H9 (cell line): ENCODE data around the gene CDK8. TPM values are rescaled to one million over a fixed set of nuclear protein-coding genes. Genes with fewer than 3 reads are reported as not detected.

ENCODE experiments used
- DNase-seq: peaks from one replicate; pipeline ENCODE4 v3.0.0-alpha.2; 2017
- H2AFZ ChIP-seq: one replicate; pipeline ENCODE4 v1.6.1; 2013; ENCODE audit warnings: mild to moderate bottlenecking, low read length, control low read depth, moderate library complexity
- H2AK5ac ChIP-seq: 2 replicates; pipeline ENCODE4 v1.6.1; 2013; ENCODE audit warnings: low read length, control low read depth, mixed read lengths; ENCODE audit not compliant: insufficient read length
- H2BK120ac ChIP-seq: one replicate; pipeline ENCODE4 v1.6.1; 2013; ENCODE audit warnings: low read depth, mild to moderate bottlenecking, low read length, control low read depth, inconsistent platforms; ENCODE audit not compliant: poor library complexity, severe bottlenecking
- H2BK12ac ChIP-seq: 2 replicates; pipeline ENCODE4 v1.6.1; 2013; ENCODE audit warnings: low read length, control low read depth, mixed read lengths, low read depth; ENCODE audit not compliant: insufficient read length
- H2BK15ac ChIP-seq: 2 replicates; pipeline ENCODE4 v1.6.1; 2013; ENCODE audit warnings: low read depth, low read length, control low read depth
- H2BK20ac ChIP-seq: one replicate; pipeline ENCODE4 v1.6.1; 2013; ENCODE audit warnings: low read depth, mild to moderate bottlenecking, low read length, control low read depth, inconsistent platforms; ENCODE audit not compliant: poor library complexity, severe bottlenecking
- H2BK5ac ChIP-seq: 2 replicates; pipeline ENCODE4 v1.6.1; 2013; ENCODE audit warnings: low read length, control low read depth, mixed read lengths; ENCODE audit not compliant: insufficient read length
- H3K14ac ChIP-seq: 2 replicates; pipeline ENCODE4 v1.6.1; 2013; ENCODE audit warnings: low read length, control low read depth; ENCODE audit not compliant: insufficient read depth
- H3K18ac ChIP-seq: 2 replicates; pipeline ENCODE4 v1.6.1; 2013; ENCODE audit warnings: low read depth, mild to moderate bottlenecking, mixed read lengths, low read length, control low read depth; ENCODE audit not compliant: insufficient read length
- H3K23ac ChIP-seq: 2 replicates; pipeline ENCODE4 v1.6.1; 2013; ENCODE audit warnings: low read length, control low read depth, mixed read lengths, low read depth; ENCODE audit not compliant: insufficient read length
- H3K23me2 ChIP-seq: 2 replicates; pipeline ENCODE4 v1.6.1; 2013; ENCODE audit warnings: low read depth, mild to moderate bottlenecking, mixed read lengths, low read length, control low read depth; ENCODE audit not compliant: insufficient read length, poor library complexity, severe bottlenecking
- H3K27ac ChIP-seq: 2 replicates; pipeline ENCODE4 v1.5.1; 2013; ENCODE audit warnings: low read length, control low read depth, mixed read lengths, low read depth; ENCODE audit not compliant: insufficient read length
- H3K27me3 ChIP-seq: 2 replicates; pipeline ENCODE4 v1.6.1; 2013; ENCODE audit warnings: low read length, control low read depth, inconsistent platforms; ENCODE audit not compliant: insufficient read depth
- H3K4ac ChIP-seq: 2 replicates; pipeline ENCODE4 v1.6.1; 2013; ENCODE audit warnings: low read depth, mild to moderate bottlenecking, control low read depth, inconsistent platforms, low read length, moderate library complexity
- H3K4me1 ChIP-seq: 2 replicates; pipeline ENCODE4 v1.6.1; 2013; ENCODE audit warnings: low read length, control low read depth, inconsistent platforms; ENCODE audit not compliant: insufficient read depth
- H3K4me2 ChIP-seq: 2 replicates; pipeline ENCODE4 v1.6.1; 2013; ENCODE audit warnings: low read length, control low read depth, mixed read lengths; ENCODE audit not compliant: insufficient read length, insufficient read depth
- H3K56ac ChIP-seq: 2 replicates; pipeline ENCODE4 v1.6.1; 2013; ENCODE audit warnings: low read depth, mild to moderate bottlenecking, mixed read lengths, low read length, control low read depth; ENCODE audit not compliant: insufficient read length
- H3K79me1 ChIP-seq: 2 replicates; pipeline ENCODE4 v1.6.1; 2013; ENCODE audit warnings: low read depth, mild to moderate bottlenecking, moderate library complexity, low read length, control low read depth, inconsistent platforms; ENCODE audit not compliant: insufficient read depth, poor library complexity, severe bottlenecking
- H3K79me2 ChIP-seq: 2 replicates; pipeline ENCODE4 v1.6.1; 2013; ENCODE audit warnings: low read length, control low read depth, inconsistent platforms; ENCODE audit not compliant: insufficient read depth
- H3K9ac ChIP-seq: 2 replicates; pipeline ENCODE4 v1.6.1; 2013; ENCODE audit warnings: low read length, control low read depth, mixed read lengths; ENCODE audit not compliant: insufficient read length; ENCODE audit errors: extremely low read depth
- H3K9me3 ChIP-seq: one replicate; pipeline ENCODE4 v1.6.1; 2013; ENCODE audit warnings: low read depth, low read length, inconsistent platforms; ENCODE audit not compliant: control insufficient read depth
- H3T11ph ChIP-seq: one replicate; pipeline ENCODE4 v1.6.1; 2013; ENCODE audit warnings: mild to moderate bottlenecking, low read length, control low read depth, inconsistent platforms
- H4K20me1 ChIP-seq: one replicate; pipeline ENCODE4 v1.6.1; 2013; ENCODE audit not compliant: control insufficient read depth, insufficient read length, insufficient read depth
- H4K5ac ChIP-seq: 2 replicates; pipeline ENCODE4 v1.6.1; 2013; ENCODE audit warnings: low read depth, mild to moderate bottlenecking, mixed read lengths, low read length, control low read depth; ENCODE audit not compliant: insufficient read length
- H4K8ac ChIP-seq: replicated peaks from 2 replicates; pipeline ENCODE4 v1.6.1; 2013; ENCODE audit warnings: low read length, control low read depth, mixed read lengths, low read depth; ENCODE audit not compliant: insufficient read length
- H4K91ac ChIP-seq: 2 replicates; pipeline ENCODE4 v1.6.1; 2013; ENCODE audit warnings: low read depth, mild to moderate bottlenecking, moderate library complexity, mixed read lengths, low read length, control low read depth; ENCODE audit not compliant: insufficient read length
- H3K27ac Mint-ChIP-seq, 3 experiments: 2 replicates in 2 of 3; 3 replicates in 1 of 3; pipeline ENCODE4 v1.8.0; 2020 to 2021; ENCODE audit warnings: mixed read lengths in 3 of 3, mild to moderate bottlenecking in 1 of 3, moderate library complexity in 1 of 3
- H3K27me3 Mint-ChIP-seq: 2 replicates; pipeline ENCODE4 v1.8.0; 2021; ENCODE audit warnings: low read depth, mild to moderate bottlenecking, moderate library complexity, mixed read lengths
- H3K36me3 Mint-ChIP-seq, 3 experiments: 2 replicates in 2 of 3; 3 replicates in 1 of 3; pipeline ENCODE4 v1.8.0; 2020 to 2021; ENCODE audit warnings: low read depth in 3 of 3, mixed read lengths in 3 of 3; ENCODE audit not compliant: insufficient read depth in 1 of 3
- H3K4me1 Mint-ChIP-seq, 2 experiments: 2 replicates each; pipeline ENCODE4 v1.8.0; 2020; ENCODE audit warnings: mixed read lengths in 2 of 2
- H3K4me3 Mint-ChIP-seq, 2 experiments: 2 replicates in 1 of 2; 3 replicates in 1 of 2; pipeline ENCODE4 v1.8.0; 2020 to 2021; ENCODE audit warnings: mild to moderate bottlenecking in 2 of 2, mixed read lengths in 2 of 2, moderate library complexity in 1 of 2
- H3K9me3 Mint-ChIP-seq, 2 experiments: 2 replicates in 1 of 2; 3 replicates in 1 of 2; pipeline ENCODE4 v1.8.0; 2020; ENCODE audit warnings: mild to moderate bottlenecking in 2 of 2, mixed read lengths in 2 of 2, moderate library complexity in 1 of 2
- WGBS: extraction: QIAGEN DNeasy Blood & Tissue Kit; methylation state at CpG from one replicate; pipeline ENCODE4 v1.1.7; 2013; ENCODE audit warnings: missing lambda C conversion rate, low lambda C conversion rate, mixed read lengths; ENCODE audit not compliant: insufficient read length; ENCODE audit errors: extremely low coverage; 5-methylcytosine and 5-hydroxymethylcytosine counted together
- total RNA-seq: library from RNA; stranded (reverse); gene quantifications from 2 replicates; pipeline ENCODE4 v1.2.1, GENCODE V29; 2021
- TF ChIP-seq, protein P1 (sequence below): fragments of 200-600 bp; sonication (generic); conservative IDR thresholded peaks from 3 replicates; pipeline ENCODE4 v1.8.0; 2021; ENCODE audit warnings: antibody characterized with exemption, mild to moderate bottlenecking

CDK8 gene
- total RNA-seq, 1 experiment from 2014 or later = 18.1 TPM

DNA sequence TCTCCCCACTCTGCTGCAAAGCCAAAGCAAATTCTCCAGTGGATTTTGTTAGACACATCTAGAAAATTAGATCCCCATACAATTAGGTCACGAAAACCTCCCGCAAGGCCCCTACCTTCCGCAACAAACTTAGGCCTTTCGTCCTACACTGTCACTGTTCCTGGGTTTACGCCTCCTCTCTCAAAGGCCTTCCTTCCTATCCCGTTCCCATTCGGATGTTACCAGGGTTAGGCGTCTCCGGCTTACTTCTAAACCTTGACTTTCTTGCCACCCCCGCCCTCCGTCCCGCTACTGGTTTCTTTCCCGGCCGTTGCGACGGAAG is 32.6 kb upstream of the CDK8 start:
- no peak overlapping the region for H2AK5ac ChIP-seq
- no peak overlapping the region for H2BK120ac ChIP-seq
- Mint-ChIP-seq H3K4me1 (peaks cover 9 to 12% of the 10 kb centered on the region in 2 experiments), H3K4me3 (peak overlapping the region; percentile 94 to 97), H3K9me3 (no peaks in the 10 kb centered on the region; a peak in 1 of 5 replicates), H3K27me3 (peaks cover 8% of the 10 kb centered on the region), H3K36me3 (peaks cover 11 to 30% (median 30%) of the 10 kb centered on the region in 3 experiments; a peak in 6 of 7 replicates), H3K27ac (peak overlapping the region; percentile 98 to 99 (median 98))
- no peaks in the 10 kb centered on the region for H3K4me1 ChIP-seq
- H3K9ac ChIP-seq = peak overlapping the region; percentile 46
- no peaks in the 10 kb centered on the region for H3K27me3 ChIP-seq
- H3T11ph ChIP-seq = no peak overlapping the region
- H3K56ac ChIP-seq = no peak overlapping the region
- H3K79me1 ChIP-seq = no peaks in the 10 kb centered on the region
- no peak overlapping the region for H2BK12ac ChIP-seq
- H3K27ac ChIP-seq = no peak overlapping the region
- H4K8ac ChIP-seq = no peak overlapping the region
- H3K79me2 ChIP-seq = no peaks in the 10 kb centered on the region
- H3K18ac ChIP-seq = peak overlapping the region; percentile 33
- H3K4ac ChIP-seq = no peak overlapping the region
- H4K5ac ChIP-seq = no peak overlapping the region
- no peak overlapping the region for H2BK5ac ChIP-seq
- no peak overlapping the region for H2BK20ac ChIP-seq
- H4K20me1 ChIP-seq = no peaks in the 10 kb centered on the region
- no peak overlapping the region for H4K91ac ChIP-seq
- H3K23ac ChIP-seq = no peak overlapping the region
- H3K14ac ChIP-seq = no peak overlapping the region
- H2AFZ ChIP-seq = no peak overlapping the region
- no peak for DNase-seq
- H2BK15ac ChIP-seq = no peak overlapping the region
- TF ChIP-seq, protein P1, sequence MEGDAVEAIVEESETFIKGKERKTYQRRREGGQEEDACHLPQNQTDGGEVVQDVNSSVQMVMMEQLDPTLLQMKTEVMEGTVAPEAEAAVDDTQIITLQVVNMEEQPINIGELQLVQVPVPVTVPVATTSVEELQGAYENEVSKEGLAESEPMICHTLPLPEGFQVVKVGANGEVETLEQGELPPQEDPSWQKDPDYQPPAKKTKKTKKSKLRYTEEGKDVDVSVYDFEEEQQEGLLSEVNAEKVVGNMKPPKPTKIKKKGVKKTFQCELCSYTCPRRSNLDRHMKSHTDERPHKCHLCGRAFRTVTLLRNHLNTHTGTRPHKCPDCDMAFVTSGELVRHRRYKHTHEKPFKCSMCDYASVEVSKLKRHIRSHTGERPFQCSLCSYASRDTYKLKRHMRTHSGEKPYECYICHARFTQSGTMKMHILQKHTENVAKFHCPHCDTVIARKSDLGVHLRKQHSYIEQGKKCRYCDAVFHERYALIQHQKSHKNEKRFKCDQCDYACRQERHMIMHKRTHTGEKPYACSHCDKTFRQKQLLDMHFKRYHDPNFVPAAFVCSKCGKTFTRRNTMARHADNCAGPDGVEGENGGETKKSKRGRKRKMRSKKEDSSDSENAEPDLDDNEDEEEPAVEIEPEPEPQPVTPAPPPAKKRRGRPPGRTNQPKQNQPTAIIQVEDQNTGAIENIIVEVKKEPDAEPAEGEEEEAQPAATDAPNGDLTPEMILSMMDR = no peak
- WGBS = no CpG with 5 or more reads among the region's 16 CpGs
- H3K4me2 ChIP-seq = peak overlapping the region; percentile 76
- peaks cover 8% of the 10 kb centered on the region for H3K23me2 ChIP-seq
- H3K9me3 ChIP-seq = no peaks in the 10 kb centered on the region
